ENCODE results near the gene PCDHAC1. TPM values are rescaled to one million over a fixed set of nuclear protein-coding genes. Genes with fewer than 3 reads are reported as not detected.
"Not testable (repeated sequence)": the region's sequence is repeated elsewhere in the genome, so short reads cannot be mapped to it uniquely, and the experiment has no call there.

PCDHAC1 gene, protein sequence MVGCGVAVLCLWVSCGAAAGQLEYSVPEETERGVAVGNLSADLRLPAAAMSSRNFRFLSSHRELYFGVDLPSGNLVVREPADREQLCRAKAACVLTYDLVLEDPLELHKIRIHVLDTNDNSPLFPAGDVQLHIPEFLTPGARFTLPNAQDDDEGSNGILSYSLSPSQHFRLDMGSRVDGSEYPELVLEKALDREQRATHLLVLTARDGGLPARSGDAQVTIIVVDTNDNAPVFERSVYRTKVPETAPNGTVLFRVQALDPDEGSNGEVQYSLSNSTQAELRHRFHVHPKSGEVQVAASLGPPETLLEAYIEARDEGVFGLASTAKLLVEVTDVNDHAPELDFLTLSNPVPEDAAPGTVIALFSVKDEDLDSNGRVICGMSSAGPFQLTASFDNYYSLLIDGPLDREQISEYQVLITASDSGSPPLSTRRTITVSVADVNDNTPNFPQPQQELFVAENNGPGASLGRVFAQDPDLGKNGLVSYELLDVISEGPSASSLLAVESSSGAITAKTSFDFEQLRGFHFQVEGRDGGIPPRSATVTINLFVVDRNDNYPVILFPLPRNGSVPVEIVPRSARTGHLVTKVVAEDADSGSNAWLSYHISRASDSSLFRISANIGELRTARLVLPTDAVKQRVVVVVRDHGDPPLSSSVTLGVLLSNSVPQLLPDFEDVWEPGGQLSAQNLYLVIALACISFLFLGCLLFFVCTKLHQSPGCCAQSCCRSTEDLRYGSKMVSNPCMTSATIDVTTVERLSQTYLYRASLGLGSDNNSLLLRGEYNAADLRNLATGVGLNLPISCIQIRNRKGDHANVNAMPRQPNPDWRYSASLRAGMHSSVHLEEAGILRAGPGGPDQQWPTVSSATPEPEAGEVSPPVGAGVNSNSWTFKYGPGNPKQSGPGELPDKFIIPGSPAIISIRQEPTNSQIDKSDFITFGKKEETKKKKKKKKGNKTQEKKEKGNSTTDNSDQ
- total RNA-seq (0.27 TPM), polyA plus RNA-seq (ENCODE audit: insufficient read depth in 1 of 8, insufficient read length in 8 of 8, low replicate concordance in 1 of 8) (under 1 TPM; 0.06 to 0.31 (median 0.13) TPM)
- long read RNA-seq, donor 1: 0 reads
- long read RNA-seq, donor 2: 0 reads
- long read RNA-seq, donor 3: 0 reads
- long read RNA-seq, donor 4: 0 reads
- long read RNA-seq, donor 5: 0 reads
- long read RNA-seq, donor 6, full-length matches to known transcripts: 1 of 1 reads
- long read RNA-seq, donor 6, partial matches to known transcripts: 0 of 1 reads
- long read RNA-seq, donor 6, other reads (novel, unspliced or antisense): 0 of 1 reads
- long read RNA-seq, donor 7: 0 reads
- long read RNA-seq, donor 8: 0 reads
- long read RNA-seq, donor 9: 0 reads
- long read RNA-seq, donor 10: 0 reads
- long read RNA-seq, donor 11: 0 reads

DNA sequence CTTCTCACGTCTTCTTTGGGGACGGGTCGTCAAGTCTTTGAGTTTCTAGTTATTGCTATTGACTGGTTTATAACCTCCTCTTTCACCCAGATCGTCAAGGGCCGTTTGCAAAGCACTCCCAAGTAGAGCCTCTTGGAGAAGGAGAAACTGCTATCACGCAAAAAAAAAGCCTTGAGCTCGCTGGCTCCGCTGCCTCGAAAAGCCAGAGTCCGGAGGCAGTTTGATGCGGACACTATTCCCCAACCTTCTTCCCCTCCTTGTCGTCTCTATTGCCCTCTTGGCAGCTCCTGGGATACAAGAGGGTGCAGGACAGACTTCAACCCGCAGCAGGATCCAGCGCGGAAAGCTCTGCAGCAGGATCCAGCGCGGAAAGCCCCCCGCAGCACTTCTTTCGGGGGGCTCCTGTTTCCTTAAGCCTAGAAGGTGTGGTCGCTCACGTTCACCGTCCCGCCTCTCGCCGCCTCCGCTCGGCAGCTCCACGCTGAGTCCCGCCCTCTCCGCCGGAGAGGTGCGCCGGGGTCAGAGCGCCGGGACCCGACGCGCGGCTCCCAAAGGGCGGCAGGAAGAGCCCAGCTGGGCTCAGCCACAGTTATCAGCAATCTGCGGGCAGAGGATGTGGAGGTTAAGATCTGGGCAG, at the start of gene PCDHAC1:
Gene PCDHAC1, plus strand, starts transcription at position 494 of the 637 bp plus-strand sequence. CDS start 594 bp downstream, outside the sequence.
- H3K4me1 ChIP-seq (ENCODE audit: control insufficient read depth, insufficient read depth, low read length): peaks cover 15% of the 10 kb centered on the region
- H3K27ac ChIP-seq (ENCODE audit: low read length): no peak within 1 kb of the TSS
- peaks cover 43% of the 10 kb centered on the region for H3K27me3 ChIP-seq (ENCODE audit: control insufficient read depth, insufficient read depth, low read length)
- H3K36me3 ChIP-seq (ENCODE audit: control insufficient read depth, insufficient read depth, low read length): no peaks in the 10 kb centered on the region
- peak; percentile 1 for DNase-seq
- under 1% methylated on average over 37 of the region's 41 CpGs for WGBS (ENCODE audit: insufficient coverage)
- H3K4me3 ChIP-seq (ENCODE audit: low read length): peak within 1 kb of the TSS; percentile 34
- no peaks in the 10 kb centered on the region for H3K9me3 ChIP-seq (replicated peaks; ENCODE audit: control insufficient read depth, low read depth, low read length)

DNA sequence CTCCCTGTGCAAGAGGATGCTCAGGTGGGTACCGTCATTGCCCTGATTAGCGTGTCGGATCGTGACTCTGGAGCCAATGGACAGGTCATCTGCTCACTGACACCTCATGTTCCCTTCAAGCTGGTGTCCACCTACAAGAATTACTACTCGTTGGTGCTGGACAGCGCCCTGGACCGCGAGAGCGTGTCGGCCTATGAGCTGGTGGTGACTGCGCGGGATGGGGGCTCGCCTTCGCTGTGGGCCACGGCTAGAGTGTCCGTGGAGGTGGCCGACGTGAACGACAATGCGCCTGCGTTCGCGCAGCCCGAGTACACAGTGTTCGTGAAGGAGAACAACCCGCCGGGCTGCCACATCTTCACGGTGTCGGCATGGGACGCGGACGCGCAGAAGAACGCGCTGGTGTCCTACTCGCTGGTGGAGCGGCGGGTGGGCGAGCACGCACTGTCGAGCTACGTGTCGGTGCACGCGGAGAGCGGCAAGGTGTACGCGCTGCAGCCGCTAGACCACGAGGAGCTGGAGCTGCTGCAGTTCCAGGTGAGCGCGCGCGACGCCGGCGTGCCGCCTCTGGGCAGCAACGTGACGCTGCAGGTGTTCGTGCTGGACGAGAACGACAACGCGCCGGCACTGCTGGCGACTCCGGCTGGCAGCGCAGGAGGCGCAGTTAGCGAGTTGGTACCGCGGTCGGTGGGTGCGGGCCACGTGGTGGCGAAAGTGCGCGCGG, 49.4 kb upstream of the PCDHAC1 start:
- H3K27me3 ChIP-seq (ENCODE audit: control insufficient read depth, insufficient read depth, low read length); H3K36me3 ChIP-seq (ENCODE audit: control insufficient read depth, insufficient read depth, low read length); DNase-seq; H3K4me1 ChIP-seq (ENCODE audit: control insufficient read depth, insufficient read depth, low read length); H3K27ac ChIP-seq (ENCODE audit: low read length); H3K4me3 ChIP-seq (ENCODE audit: low read length): not testable (repeated sequence)
- WGBS (ENCODE audit: insufficient coverage): 38% methylated on average over 80 of the region's 80 CpGs
- H3K9me3 ChIP-seq (replicated peaks; ENCODE audit: control insufficient read depth, low read depth, low read length): peaks cover 26% of the 10 kb centered on the region

DNA sequence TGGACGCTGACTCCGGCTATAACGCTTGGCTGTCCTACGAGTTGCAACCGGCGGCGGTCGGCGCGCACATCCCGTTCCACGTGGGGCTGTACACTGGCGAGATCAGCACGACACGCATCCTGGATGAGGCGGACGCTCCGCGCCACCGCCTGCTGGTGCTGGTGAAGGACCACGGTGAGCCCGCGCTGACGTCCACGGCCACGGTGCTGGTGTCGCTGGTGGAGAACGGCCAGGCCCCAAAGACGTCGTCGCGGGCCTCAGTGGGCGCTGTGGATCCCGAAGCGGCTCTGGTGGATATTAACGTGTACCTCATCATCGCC, 48.9 kb upstream of the PCDHAC1 start:
- Histone ChIP-seq H3K4me1 (ENCODE audit: control insufficient read depth, insufficient read depth, low read length) (no peaks in the 10 kb centered on the region), H3K27ac (ENCODE audit: low read length) (no peak overlapping the region), H3K36me3 (ENCODE audit: control insufficient read depth, insufficient read depth, low read length) (no peaks in the 10 kb centered on the region), H3K9me3 (replicated peaks; ENCODE audit: control insufficient read depth, low read depth, low read length) (peaks cover 23% of the 10 kb centered on the region), H3K4me3 (ENCODE audit: low read length) (no peak overlapping the region), H3K27me3 (ENCODE audit: control insufficient read depth, insufficient read depth, low read length) (peaks cover 7% of the 10 kb centered on the region)
- WGBS (ENCODE audit: insufficient coverage): 42% methylated on average over 37 of the region's 37 CpGs
- DNase-seq: no peak

DNA sequence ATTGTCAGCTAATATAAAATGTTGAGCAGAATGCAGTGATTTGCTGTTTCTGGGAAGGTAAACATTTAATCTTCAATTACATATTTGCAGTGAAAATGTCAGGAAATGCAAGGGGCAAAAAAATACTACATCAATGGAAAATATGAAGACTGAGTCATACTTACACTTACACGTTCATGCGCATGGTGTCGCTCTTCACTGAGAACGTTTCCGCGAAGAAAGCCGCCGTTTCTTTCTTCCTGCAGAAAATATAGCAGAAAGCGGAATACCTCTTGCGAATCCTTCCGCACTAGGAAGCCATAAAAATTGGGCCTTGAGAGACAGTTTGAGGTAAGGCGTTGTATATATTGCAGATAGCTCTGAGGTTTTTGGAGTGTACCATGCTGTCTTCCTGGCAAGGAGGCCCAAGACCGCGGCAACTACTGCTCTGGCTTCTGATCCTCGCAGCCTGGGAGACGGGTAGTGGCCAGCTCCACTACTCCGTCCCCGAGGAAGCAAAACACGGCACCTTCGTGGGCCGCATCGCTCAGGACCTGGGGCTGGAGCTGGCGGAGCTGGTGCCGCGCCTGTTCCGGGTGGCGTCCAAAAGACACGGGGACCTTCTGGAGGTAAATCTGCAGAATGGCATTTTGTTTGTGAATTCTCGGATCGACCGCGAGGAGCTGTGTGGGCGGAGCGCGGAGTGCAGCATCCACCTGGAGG, 44.1 kb upstream of the PCDHAC1 start, which contains the start of gene PCDHA13:
Gene PCDHA13, plus strand, starts transcription at position 236 of the 702 bp plus-strand sequence. Its CDS starts 145 bp downstream, at position 381.
- DNase-seq: peak; percentile 0
- Histone ChIP-seq H3K9me3 (replicated peaks; ENCODE audit: control insufficient read depth, low read depth, low read length) (peaks cover 13% of the 10 kb centered on the region), H3K27me3 (ENCODE audit: control insufficient read depth, insufficient read depth, low read length) (peaks cover 5% of the 10 kb centered on the region), H3K4me3 (ENCODE audit: low read length) (no peak within 1 kb of the TSS), H3K4me1 (ENCODE audit: control insufficient read depth, insufficient read depth, low read length) (no peaks in the 10 kb centered on the region), H3K27ac (ENCODE audit: low read length) (no peak within 1 kb of the TSS), H3K36me3 (ENCODE audit: control insufficient read depth, insufficient read depth, low read length) (no peaks in the 10 kb centered on the region)
- WGBS (ENCODE audit: insufficient coverage): 9% methylated on average over 15 of the region's 35 CpGs

DNA sequence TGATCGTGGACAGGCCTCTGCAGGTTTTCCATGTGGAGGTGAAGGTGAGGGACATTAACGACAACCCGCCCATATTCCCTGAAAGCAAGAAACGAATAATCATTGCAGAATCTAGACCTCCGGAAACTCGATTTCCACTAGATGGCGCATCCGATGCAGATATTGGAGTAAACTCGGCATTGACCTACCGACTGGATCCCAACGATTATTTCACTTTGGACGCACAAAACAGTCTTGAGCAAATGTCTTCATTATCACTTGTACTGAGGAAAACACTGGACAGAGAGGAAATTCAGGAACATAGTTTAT, 43.6 kb upstream of the PCDHAC1 start:
- Histone ChIP-seq H3K9me3 (replicated peaks; ENCODE audit: control insufficient read depth, low read depth, low read length) (peaks cover 10% of the 10 kb centered on the region), H3K36me3 (ENCODE audit: control insufficient read depth, insufficient read depth, low read length) (no peaks in the 10 kb centered on the region), H3K27me3 (ENCODE audit: control insufficient read depth, insufficient read depth, low read length) (peaks cover 3% of the 10 kb centered on the region), H3K4me3 (ENCODE audit: low read length) (no peak overlapping the region), H3K4me1 (ENCODE audit: control insufficient read depth, insufficient read depth, low read length) (no peaks in the 10 kb centered on the region), H3K27ac (ENCODE audit: low read length) (no peak overlapping the region)
- no peak for DNase-seq
- WGBS (ENCODE audit: insufficient coverage): 24% methylated on average over 11 of the region's 12 CpGs

DNA sequence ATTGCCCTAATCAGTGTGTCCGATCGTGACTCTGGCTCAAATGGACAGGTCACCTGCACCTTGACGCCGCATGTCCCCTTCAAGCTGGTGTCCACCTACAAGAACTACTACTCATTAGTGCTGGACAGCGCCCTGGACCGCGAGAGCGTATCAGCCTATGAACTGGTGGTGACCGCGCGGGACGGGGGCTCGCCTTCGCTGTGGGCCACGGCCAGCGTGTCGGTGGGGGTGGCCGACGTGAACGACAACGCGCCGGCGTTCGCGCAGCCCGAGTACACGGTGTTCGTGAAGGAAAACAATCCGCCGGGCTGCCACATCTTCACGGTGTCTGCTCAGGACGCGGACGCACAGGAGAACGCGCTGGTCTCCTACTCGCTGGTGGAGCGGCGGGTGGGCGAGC, 42.7 kb upstream of the PCDHAC1 start:
- Histone ChIP-seq H3K4me1 (ENCODE audit: control insufficient read depth, insufficient read depth, low read length) (no peaks in the 10 kb centered on the region), H3K4me3 (ENCODE audit: low read length) (no peak overlapping the region), H3K27ac (ENCODE audit: low read length) (no peak overlapping the region), H3K36me3 (ENCODE audit: control insufficient read depth, insufficient read depth, low read length) (no peaks in the 10 kb centered on the region), H3K9me3 (replicated peaks; ENCODE audit: control insufficient read depth, low read depth, low read length) (peaks cover 10% of the 10 kb centered on the region), H3K27me3 (ENCODE audit: control insufficient read depth, insufficient read depth, low read length) (peaks cover 2% of the 10 kb centered on the region)
- DNase-seq: no peak
- WGBS (ENCODE audit: insufficient coverage): 40% methylated on average over 41 of the region's 41 CpGs

DNA sequence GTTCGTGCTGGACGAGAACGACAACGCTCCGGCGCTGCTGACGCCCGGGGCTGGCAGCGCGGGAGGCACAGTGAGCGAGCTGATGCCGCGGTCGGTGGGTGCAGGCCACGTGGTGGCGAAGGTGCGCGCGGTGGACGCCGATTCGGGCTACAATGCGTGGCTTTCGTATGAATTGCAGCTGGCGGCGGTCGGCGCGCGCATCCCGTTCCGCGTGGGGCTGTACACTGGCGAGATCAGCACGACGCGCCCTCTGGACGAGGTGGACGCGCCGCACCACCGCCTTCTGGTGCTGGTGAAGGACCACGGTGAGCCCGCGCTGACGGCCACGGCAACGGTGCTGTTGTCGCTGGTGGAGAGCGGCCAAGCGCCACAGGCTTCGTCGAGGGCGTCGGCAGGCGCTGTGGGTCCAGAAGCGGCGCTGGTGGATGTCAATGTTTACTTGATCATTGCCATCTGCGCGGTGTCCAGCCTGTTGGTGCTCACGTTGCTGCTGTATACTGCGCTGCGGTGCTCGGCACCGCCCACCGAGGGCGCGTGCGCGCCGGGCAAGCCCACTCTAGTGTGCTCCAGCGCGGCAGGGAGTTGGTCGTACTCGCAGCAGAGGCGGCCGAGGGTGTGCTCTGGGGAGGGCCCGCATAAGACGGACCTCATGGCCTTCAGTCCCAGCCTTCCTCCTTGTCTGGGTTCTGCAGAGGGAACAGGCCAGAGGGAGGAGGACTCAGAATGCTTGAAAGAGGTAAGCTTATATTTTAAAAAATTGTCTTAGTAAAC, 42.0 kb upstream of the PCDHAC1 start:
- H3K9me3 ChIP-seq (replicated peaks; ENCODE audit: control insufficient read depth, low read depth, low read length): peaks cover 10% of the 10 kb centered on the region
- no peak for DNase-seq
- no peak overlapping the region for H3K27ac ChIP-seq (ENCODE audit: low read length)
- H3K4me1 ChIP-seq (ENCODE audit: control insufficient read depth, insufficient read depth, low read length): no peaks in the 10 kb centered on the region
- 39% methylated on average over 79 of the region's 79 CpGs for WGBS (ENCODE audit: insufficient coverage)
- H3K36me3 ChIP-seq (ENCODE audit: control insufficient read depth, insufficient read depth, low read length): no peaks in the 10 kb centered on the region
- no peak overlapping the region for H3K4me3 ChIP-seq (ENCODE audit: low read length)
- H3K27me3 ChIP-seq (ENCODE audit: control insufficient read depth, insufficient read depth, low read length): peaks cover 2% of the 10 kb centered on the region

DNA sequence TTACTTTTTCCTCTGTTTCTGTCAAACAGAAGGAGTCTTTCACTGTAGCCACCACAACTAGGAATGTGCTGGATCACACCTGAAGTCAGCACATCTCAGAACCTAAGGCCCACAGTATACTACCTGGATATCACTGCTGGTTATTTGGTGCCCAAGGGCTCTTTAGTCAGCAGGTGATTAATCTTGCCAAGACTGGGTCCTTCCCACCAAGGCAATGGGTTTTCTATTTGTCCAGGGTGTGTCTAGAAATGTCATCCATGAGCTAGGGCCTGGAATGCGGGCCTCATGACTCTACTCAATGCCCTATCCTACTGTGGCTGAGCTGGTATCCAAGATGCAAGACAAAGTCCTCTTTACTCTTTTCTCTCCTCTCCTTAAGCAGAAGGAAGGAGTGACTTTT, 9.8 kb upstream of the PCDHAC1 start:
- no CpG with 5 or more reads among the region's 1 CpG for WGBS (ENCODE audit: insufficient coverage)
- Histone ChIP-seq H3K4me3 (ENCODE audit: low read length) (no peak overlapping the region), H3K27me3 (ENCODE audit: control insufficient read depth, insufficient read depth, low read length) (no peaks in the 10 kb centered on the region), H3K27ac (ENCODE audit: low read length) (no peak overlapping the region), H3K36me3 (ENCODE audit: control insufficient read depth, insufficient read depth, low read length) (no peaks in the 10 kb centered on the region), H3K4me1 (ENCODE audit: control insufficient read depth, insufficient read depth, low read length) (no peaks in the 10 kb centered on the region), H3K9me3 (replicated peaks; ENCODE audit: control insufficient read depth, low read depth, low read length) (peaks cover 9% of the 10 kb centered on the region)
- DNase-seq: no peak
